Fibroblast of skin of abdomen (primary cell): ENCODE measurements around the gene KCNG2.
"Not testable (repeated sequence)": the region's sequence is repeated elsewhere in the genome, so short reads cannot be mapped to it uniquely, and the experiment has no call there.

ENCODE experiments used
- DNase-seq: peaks from one replicate; pipeline ENCODE4 v3.0.0-alpha.2; 2013

KCNG2 gene

GRCh38 chr18:79855147-79855933 lies 57.6 kb downstream of the KCNG2 start:
- no peak for DNase-seq

- DNase-seq = peak; percentile 20
These were observed 58.6 kb downstream of the KCNG2 start for GRCh38 chr18:79856119-79857007.

GRCh38 chr18:79857082-79857671 lies 59.4 kb downstream of the KCNG2 start:
- DNase-seq = peak; percentile 12

GRCh38 chr18:79859314-79859713 lies 61.6 kb downstream of the KCNG2 start:
- no peak for DNase-seq

GRCh38 chr18:79861687-79862086 lies 63.9 kb downstream of the KCNG2 start:
- DNase-seq = no peak

- DNase-seq = no peak
These were observed 64.8 kb downstream of the KCNG2 start for GRCh38 chr18:79862562-79862961.

GRCh38 chr18:79863161-79864005 lies 65.6 kb downstream of the KCNG2 start:
- DNase-seq = no peak

- DNase-seq = no peak
These were observed 66.4 kb downstream of the KCNG2 start for GRCh38 chr18:79864006-79864725.

- DNase-seq = not testable (repeated sequence)
These were observed 67.2 kb downstream of the KCNG2 start for GRCh38 chr18:79864955-79865354.

- not testable (repeated sequence) for DNase-seq
These were observed 68.2 kb downstream of the KCNG2 start for GRCh38 chr18:79865951-79866350.

- no peak for DNase-seq
These were observed 69.3 kb downstream of the KCNG2 start for GRCh38 chr18:79866889-79867574.

GRCh38 chr18:79867666-79868065 lies 69.9 kb downstream of the KCNG2 start:
- DNase-seq = no peak

- no peak for DNase-seq
These were observed 70.5 kb downstream of the KCNG2 start for GRCh38 chr18:79868168-79868784.

- DNase-seq = no peak
These were observed 71.2 kb downstream of the KCNG2 start for GRCh38 chr18:79868811-79869541.

GRCh38 chr18:79869591-79870300 lies 72.0 kb downstream of the KCNG2 start:
- no peak for DNase-seq

GRCh38 chr18:79870301-79871025 lies 72.7 kb downstream of the KCNG2 start:
- no peak for DNase-seq

- no peak for DNase-seq
These were observed 73.3 kb downstream of the KCNG2 start for GRCh38 chr18:79871026-79871390.

- DNase-seq = no peak
These were observed 73.8 kb downstream of the KCNG2 start for GRCh38 chr18:79871481-79872091.
